Esophagus squamous epithelium (tissue), 5 donors: ENCODE measurements around the gene ZKSCAN3. TPM values are rescaled to one million over a fixed set of nuclear protein-coding genes. Genes with fewer than 3 reads are reported as not detected.

Experiments
- DNase-seq: peaks from one replicate; lab custom pipeline; 2025; lab: John Stamatoyannopoulos, UW
- H3K27ac ChIP-seq, 4 donors: fragments of 200-600 bp; sonication (generic); one replicate each; pipeline ENCODE4 v1.5.1; 2016 to 2019; ENCODE audit warnings: mild to moderate bottlenecking in 1 of 4
- H3K27me3 ChIP-seq, 4 donors: fragments of 200-600 bp; sonication (generic); 1 replicate in 3 of 4; 2 replicates in 1 of 4; pipeline versions ENCODE4 v1.5.1 to v1.6.0; 2017 to 2021; ENCODE audit warnings: antibody characterized with exemption in 1 of 4
- H3K36me3 ChIP-seq, 3 donors: fragments of 200-600 bp; sonication (generic); one replicate each; pipeline ENCODE4 v1.5.1; 2016 to 2019
- H3K4me1 ChIP-seq, 3 donors: fragments of 200-600 bp; sonication (generic); one replicate each; pipeline ENCODE4 v1.5.1; 2017 to 2019
- H3K4me3 ChIP-seq, 4 donors: fragments of 200-600 bp; sonication (generic); 1 replicate in 3 of 4; 2 replicates in 1 of 4; pipeline ENCODE4 v1.5.1; 2016 to 2019; ENCODE audit warnings: mild to moderate bottlenecking in 2 of 4, moderate library complexity in 1 of 4
- H3K9me3 ChIP-seq, 3 donors: fragments of 200-600 bp; sonication (generic); one replicate each; pipeline ENCODE4 v1.5.1; 2016 to 2019
- POLR2A ChIP-seq, 4 donors: fragments of 450-650 bp; IDR thresholded peaks; one replicate each; pipeline ENCODE4 v1.6.1; 2017; ENCODE audit warnings: antibody characterized with exemption in 4 of 4, mild to moderate bottlenecking in 4 of 4, moderate library complexity in 3 of 4
- WGBS, 2 donors: methylation state at CpG; one replicate each; pipeline ENCODE4 v1.1.5; 2018; 5-methylcytosine and 5-hydroxymethylcytosine counted together
- intact Hi-C: fragments of 100-400 bp; cut with DNase I; formaldehyde crosslinking; loops from one replicate; pipeline ENCODE4 v1.15.0; 2022
- total RNA-seq, 4 donors: library from RNA; depleted of rRNA; stranded (reverse); fragments of >200 nt; gene quantifications; one replicate each; pipeline ENCODE4 v1.1.0, GENCODE V29; 2016
- TF ChIP-seq, protein P1 (sequence below), 6 experiments: fragments of 450-650 bp in 4 of 6; fragments of 200-600 bp in 2 of 6; sonication (generic) in 2 of 6; IDR thresholded peaks; one replicate each; pipeline ENCODE4 v1.5.1; 2016 to 2019; ENCODE audit warnings: antibody characterized with exemption in 6 of 6, mild to moderate bottlenecking in 4 of 6, moderate library complexity in 4 of 6
- donor health status: DM: yes; HTN: yes; CAD: no.

ZKSCAN3 gene
- total RNA-seq, 4 donors from 2014 or later: 1.1 to 2.9 (median 2.1) TPM

DNA sequence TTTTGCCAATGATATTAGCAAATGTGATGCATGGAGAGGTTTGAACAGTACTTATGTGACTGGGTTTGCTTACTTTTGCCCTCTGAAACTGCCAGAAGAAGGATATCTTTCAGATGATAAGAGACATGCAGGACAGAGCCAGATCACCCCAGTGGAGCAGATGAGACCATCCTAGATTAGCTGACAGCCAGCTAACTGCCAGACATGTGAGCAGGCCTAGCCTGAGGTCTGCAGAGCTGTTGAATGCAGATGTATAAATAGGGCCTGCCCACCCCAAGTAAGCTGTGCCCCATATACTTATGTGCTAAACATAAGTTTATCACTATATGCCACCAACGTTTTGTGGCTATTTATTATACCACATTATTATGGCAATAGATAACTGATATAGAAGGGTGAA lies 19.7 kb upstream of the ZKSCAN3 start:
- no peaks in the 10 kb centered on the region for H3K27me3 ChIP-seq
- peaks cover 0 to 39% (median 29%) of the 10 kb centered on the region in 3 donors for H3K9me3 ChIP-seq
- no peak overlapping the region for H3K4me3 ChIP-seq
- peaks cover 8 to 43% (median 13%) of the 10 kb centered on the region in 3 donors for H3K36me3 ChIP-seq
- H3K27ac ChIP-seq: no peak overlapping the region
- TF ChIP-seq POLR2A (IDR thresholded peaks at IDR 0.05): no peak
- TF ChIP-seq, protein P1, sequence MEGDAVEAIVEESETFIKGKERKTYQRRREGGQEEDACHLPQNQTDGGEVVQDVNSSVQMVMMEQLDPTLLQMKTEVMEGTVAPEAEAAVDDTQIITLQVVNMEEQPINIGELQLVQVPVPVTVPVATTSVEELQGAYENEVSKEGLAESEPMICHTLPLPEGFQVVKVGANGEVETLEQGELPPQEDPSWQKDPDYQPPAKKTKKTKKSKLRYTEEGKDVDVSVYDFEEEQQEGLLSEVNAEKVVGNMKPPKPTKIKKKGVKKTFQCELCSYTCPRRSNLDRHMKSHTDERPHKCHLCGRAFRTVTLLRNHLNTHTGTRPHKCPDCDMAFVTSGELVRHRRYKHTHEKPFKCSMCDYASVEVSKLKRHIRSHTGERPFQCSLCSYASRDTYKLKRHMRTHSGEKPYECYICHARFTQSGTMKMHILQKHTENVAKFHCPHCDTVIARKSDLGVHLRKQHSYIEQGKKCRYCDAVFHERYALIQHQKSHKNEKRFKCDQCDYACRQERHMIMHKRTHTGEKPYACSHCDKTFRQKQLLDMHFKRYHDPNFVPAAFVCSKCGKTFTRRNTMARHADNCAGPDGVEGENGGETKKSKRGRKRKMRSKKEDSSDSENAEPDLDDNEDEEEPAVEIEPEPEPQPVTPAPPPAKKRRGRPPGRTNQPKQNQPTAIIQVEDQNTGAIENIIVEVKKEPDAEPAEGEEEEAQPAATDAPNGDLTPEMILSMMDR (IDR thresholded peaks at IDR 0.05): no peak
- WGBS, 2 donors: 46 to 73% methylated on average over 1 of the region's 1 CpG
- H3K4me1 ChIP-seq: peaks cover 0 to 5% (median 0%) of the 10 kb centered on the region in 3 donors
- DNase-seq: no peak
- intact Hi-C loops: no loop called here

DNA sequence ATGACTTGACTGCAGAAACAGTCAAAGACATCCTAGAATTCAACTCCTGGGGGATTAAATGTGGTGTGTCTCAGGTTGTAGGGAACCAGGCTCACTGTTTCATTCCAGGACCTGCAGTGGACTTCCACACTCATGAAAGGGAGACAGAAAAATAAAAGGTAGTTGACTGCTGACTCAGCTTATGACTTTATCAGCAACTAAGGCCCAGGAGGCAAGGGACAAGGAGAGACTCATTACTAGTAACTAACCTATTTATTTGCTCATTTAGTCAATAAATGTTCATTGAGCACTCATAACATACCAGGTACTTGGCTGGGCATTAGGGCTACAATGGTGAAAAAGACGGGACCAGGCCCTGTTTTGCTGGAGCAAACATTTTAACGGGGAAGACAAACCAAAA lies 16.7 kb upstream of the ZKSCAN3 start:
- peaks cover 0 to 13% (median 0%) of the 10 kb centered on the region in 3 donors for H3K36me3 ChIP-seq
- intact Hi-C loops: no loop called here

DNA sequence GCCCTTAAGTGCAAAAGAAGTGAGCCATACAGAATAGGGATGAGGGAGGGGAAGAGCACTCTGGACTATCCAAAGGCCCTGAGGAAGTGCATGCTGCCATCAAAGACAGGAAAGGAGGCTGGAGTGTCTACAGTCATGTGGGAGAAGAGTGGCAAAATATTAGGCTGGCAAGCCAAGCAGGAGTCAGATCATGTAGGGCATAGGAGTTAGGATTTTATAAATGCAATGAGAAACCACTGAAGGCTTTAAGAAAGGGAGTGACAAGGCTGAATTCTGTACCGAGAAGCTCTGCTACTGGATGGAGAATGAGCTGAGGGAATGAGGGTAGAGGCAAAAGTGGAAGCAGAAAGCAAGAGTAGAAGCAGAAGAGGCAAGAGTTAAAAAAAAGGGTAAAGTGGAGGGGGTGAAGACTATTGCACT lies 16.1 kb upstream of the ZKSCAN3 start:
- H3K9me3 ChIP-seq: peaks cover 0 to 5% (median 0%) of the 10 kb centered on the region in 3 donors
- H3K27ac ChIP-seq: no peak overlapping the region
- TF ChIP-seq, protein P1 (IDR thresholded peaks at IDR 0.05): no peak
- TF ChIP-seq POLR2A (IDR thresholded peaks at IDR 0.05): no peak
- H3K36me3 ChIP-seq: peaks cover 0 to 10% (median 0%) of the 10 kb centered on the region in 3 donors
- H3K27me3 ChIP-seq: no peaks in the 10 kb centered on the region
- H3K4me1 ChIP-seq: peaks cover 0 to 21% (median 11%) of the 10 kb centered on the region in 3 donors
- intact Hi-C loops: no loop called here
- 81 to 84% methylated on average over 1 of the region's 1 CpG for WGBS, 2 donors
- H3K4me3 ChIP-seq: no peak overlapping the region
- no peak for DNase-seq

More for the DNA sequence above, 16.7 kb upstream of the ZKSCAN3 start:
- Histone ChIP-seq H3K9me3 (peaks cover 0 to 9% (median 3%) of the 10 kb centered on the region in 3 donors), H3K27ac (no peak overlapping the region), H3K4me1 (peaks cover 0 to 21% (median 11%) of the 10 kb centered on the region in 3 donors), H3K4me3 (no peak overlapping the region), H3K27me3 (no peaks in the 10 kb centered on the region)
- 88 to 97% methylated on average over 2 of the region's 2 CpGs for WGBS, 2 donors
- TF ChIP-seq POLR2A (IDR thresholded peaks at IDR 0.05): no peak
- TF ChIP-seq, protein P1 (IDR thresholded peaks at IDR 0.05): no peak
- no peak for DNase-seq

DNA sequence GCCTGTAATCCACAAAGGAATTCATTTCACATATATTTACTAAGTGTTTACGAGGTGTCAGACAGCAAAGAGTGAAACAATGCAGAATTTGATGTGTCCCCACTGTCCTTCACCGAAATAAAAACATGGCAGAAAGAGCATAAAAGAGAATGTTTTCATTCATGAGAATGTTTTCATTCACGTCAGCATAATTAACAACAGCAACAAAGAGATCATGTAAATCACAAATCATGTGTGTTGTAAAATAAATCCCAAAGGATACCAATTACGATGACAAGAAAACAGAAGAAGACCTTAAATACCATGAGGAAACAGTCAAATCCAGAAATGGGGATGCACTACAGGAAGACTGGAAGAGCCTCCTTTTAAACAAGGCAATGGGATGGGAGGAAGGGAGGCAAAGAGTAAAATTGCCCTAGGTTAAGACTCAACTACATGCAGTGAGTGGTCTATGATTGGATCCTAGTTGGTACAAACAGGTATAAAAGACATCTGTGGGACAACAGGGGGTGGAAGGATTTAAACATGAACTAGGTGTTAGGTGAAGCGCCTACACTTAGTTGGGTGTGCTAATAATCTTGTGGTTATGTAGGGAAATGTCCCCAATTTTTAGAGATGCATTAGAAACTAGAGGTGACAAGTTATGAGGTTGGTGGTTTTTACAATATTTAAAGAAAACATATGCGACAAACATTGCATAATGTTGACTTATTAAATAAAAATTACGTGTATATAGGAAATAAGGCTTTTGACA lies 15.3 kb upstream of the ZKSCAN3 start:
- Histone ChIP-seq H3K27me3 (no peaks in the 10 kb centered on the region), H3K36me3 (peaks cover 0 to 1% (median 0%) of the 10 kb centered on the region in 3 donors), H3K4me1 (peaks cover 0 to 21% (median 11%) of the 10 kb centered on the region in 3 donors), H3K27ac (peak overlapping the region in 3 of 4 donors; percentile 95 to 99 (median 95)), H3K9me3 (no peaks in the 10 kb centered on the region), H3K4me3 (peak overlapping the region in 2 of 4 donors; percentile 63 to 84)
- 82 to 89% methylated on average over 7 of the region's 7 CpGs for WGBS, 2 donors
- no peak for DNase-seq
- intact Hi-C loops: no loop called here
- TF ChIP-seq POLR2A (IDR thresholded peaks at IDR 0.05): no peak
- TF ChIP-seq, protein P1 (IDR thresholded peaks at IDR 0.05): no peak

DNA sequence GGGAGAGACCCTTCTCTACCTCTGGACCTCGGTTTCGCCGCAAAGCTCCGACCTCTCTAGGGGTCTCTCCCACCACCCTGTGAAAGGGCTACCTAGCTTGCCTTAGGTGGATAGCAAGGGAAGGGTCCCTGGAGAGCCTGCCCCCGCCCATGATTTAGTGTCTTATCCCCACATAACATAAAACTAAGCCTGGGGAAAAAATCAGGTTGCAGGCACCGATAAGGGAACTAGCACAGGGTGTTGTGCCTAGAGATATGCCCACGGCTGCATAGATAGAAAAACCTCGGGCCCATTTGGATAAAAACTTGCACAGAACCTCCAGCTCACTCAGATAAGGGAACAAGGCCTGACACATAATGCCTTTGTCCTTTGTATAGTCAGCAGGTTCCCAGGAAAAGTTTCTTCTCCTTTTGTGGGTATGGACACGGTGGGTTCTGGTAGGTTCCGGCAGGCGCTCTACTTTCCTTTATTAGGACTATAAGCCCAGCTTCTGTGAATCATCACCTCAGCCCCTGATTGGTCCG lies 14.6 kb upstream of the ZKSCAN3 start:
- no peak for DNase-seq
- H3K27ac ChIP-seq: peak overlapping the region; percentile 87 to 99 (median 95)
- TF ChIP-seq POLR2A (IDR thresholded peaks at IDR 0.05): peak in 1 of 4 donors; percentile 18
- TF ChIP-seq, protein P1 (IDR thresholded peaks at IDR 0.05): no peak
- no peaks in the 10 kb centered on the region for H3K9me3 ChIP-seq
- H3K27me3 ChIP-seq: no peaks in the 10 kb centered on the region
- H3K36me3 ChIP-seq: no peaks in the 10 kb centered on the region
- peak overlapping the region; percentile 50 to 84 (median 59) for H3K4me3 ChIP-seq
- WGBS, 2 donors: 39 to 52% methylated on average over 11 to 12 of the region's 12 CpGs
- H3K4me1 ChIP-seq: peaks cover 0 to 21% (median 11%) of the 10 kb centered on the region in 3 donors
- intact Hi-C loops: no loop called here
